GM19238 (cell line): ENCODE results near the gene CCDC87.
A peak's percentile ranks its signal among the peaks of the same experiment; 100 is the strongest.

Experiments used
- DNase-seq: peaks from one replicate; pipeline ENCODE4 v3.0.0; 2011; ENCODE audit warnings: low spot score; ENCODE audit not compliant: insufficient read length

CCDC87 gene

GRCh38 chr11:66581261-66581660 lies 11.6 kb downstream of the CCDC87 start:
- DNase-seq = no peak

GRCh38 chr11:66580803-66581202 lies 12.1 kb downstream of the CCDC87 start:
- no peak for DNase-seq

GRCh38 chr11:66579017-66579606 lies 13.8 kb downstream of the CCDC87 start:
- peak; percentile 87 for DNase-seq

DNA sequence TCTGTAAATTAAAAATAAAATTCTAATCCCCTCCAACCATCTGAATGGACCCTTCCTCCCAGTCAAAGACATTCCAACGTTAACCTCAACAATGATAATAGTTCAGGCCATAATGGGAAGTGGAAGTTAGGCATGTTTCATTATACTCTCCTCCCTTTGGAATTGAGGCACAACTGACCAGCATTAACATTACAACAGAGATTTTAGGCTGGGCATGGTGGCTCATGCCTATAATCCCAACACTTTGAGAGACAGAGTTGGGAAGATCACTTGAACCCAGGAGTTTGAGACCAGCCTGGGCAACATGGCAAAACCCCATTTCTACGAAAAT lies 22.0 kb downstream of the CCDC87 start:
- no peak for DNase-seq

DNA sequence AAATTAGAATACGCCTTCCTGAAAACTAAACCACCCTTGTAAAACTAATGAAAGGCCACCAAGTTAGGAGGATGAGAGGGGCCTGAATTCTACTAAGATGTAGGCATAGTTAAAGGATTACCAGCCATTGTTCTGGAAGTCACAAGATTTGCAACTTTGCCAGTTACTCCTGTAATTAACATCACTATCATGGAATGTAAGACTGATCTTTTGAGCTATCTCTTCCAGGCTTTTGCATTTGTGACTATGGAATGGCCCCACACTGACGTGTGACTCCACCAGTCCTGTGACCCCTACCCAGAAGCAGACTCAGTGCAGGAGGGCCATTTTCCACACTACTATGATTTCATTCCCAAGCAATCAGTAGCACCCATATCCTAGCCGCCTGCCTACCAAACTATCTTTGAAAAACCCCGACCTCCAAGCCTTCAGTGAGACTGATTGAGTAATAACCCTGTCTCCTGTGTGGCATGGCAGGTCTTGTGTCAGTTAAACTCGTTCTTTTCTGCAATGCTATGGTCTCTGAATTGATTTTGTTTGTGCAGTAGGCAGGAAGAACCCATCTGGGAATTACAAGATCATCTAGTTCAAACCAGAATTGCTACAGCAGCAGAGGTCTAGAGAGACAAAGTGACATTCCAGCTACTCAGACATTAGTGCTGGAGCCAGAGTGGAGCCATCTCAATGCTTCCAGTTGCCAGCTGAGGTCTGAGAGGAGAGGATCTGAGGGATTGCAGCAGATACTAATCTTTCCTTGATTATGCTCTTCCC lies 22.6 kb downstream of the CCDC87 start:
- DNase-seq = no peak

DNA sequence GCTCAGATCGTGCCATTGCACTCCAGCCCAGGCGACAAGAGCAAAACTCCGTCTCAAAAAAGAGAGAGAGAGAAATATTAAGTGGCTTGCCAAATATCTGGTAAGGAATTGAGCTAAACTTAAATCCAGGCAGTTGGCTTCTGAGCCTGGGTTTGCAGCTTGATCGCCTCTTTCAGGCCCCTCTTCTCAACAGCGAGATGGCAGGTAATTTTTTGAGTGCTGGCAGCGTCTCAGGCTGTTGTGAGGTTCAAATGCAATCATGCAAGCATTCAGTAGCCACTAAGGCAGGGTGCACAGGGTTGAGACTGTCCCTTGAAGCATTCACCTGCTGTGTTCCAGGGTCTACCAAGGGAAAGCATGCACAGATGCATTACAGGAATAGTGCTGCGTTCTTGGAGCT lies 23.8 kb downstream of the CCDC87 start:
- no peak for DNase-seq

DNA sequence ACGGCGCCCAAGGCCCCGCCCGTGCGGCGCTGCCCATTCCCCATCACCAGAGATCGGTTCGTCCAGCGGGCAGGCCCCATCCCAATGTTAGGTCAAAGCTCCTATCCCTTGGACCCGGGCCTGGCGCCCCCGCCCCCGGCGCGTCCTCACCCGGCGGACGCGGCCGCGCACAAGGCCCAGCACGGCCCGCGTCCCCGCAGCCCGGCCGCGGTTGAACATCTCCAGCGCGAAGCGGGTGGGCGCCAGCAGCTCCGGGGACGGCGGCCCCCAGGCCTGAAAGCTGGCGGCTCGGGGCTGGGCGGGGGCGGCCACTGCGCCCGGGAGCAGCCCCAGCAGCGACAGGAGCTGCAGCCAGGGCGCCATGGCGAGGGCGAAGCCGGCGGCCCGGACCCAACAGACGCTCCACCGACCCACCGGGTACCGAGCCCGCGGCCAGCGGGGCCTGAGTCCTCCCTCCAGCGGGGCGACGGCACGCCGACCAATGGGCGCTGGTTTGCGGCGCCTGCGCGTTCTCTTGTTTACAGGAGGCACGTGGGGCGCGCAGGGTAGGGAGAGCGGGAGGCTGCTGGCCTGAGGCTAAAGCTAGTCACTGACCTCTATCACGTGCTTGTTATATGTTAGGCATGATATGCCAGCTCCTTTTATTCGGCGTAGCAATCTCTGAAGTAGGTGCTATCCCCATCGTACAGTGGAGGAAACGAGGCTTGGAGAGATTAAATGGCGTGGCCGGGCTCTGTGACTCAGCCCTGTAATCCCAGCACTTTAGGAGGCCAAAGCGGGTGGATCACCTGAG lies 24.5 kb downstream of the CCDC87 start, which contains the start of gene CTSF:
TSS of gene CTSF (minus strand) at position 483 of the 793 bp plus-strand sequence. CDS start at position 363, 120 bp downstream.
- DNase-seq = peak; percentile 78

GRCh38 chr11:66567787-66568123 lies 25.1 kb downstream of the CCDC87 start:
- DNase-seq = no peak

- no peak for DNase-seq
Measured at GRCh38 chr11:66566221-66566620, 26.6 kb downstream of the CCDC87 start.

DNA sequence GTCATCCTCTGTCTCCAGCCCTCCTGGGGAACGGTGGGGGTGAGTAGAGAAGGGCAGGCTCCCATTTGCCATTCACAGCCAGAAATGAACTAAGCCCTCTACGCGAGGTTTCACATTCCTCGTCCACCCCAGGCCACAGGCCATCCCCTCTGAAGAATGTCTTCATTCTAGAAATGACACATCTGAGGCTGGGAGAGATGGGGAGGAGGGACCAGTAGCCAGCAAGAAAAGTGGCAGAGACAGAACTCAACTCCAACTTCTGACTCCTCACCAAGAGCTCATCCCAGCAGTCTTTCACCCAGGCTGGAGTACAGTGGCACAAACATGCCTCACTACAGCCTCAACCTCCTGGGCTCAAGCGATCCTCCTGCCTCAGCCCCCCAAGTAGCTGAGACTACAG lies 27.9 kb downstream of the CCDC87 start:
- no peak for DNase-seq

DNA sequence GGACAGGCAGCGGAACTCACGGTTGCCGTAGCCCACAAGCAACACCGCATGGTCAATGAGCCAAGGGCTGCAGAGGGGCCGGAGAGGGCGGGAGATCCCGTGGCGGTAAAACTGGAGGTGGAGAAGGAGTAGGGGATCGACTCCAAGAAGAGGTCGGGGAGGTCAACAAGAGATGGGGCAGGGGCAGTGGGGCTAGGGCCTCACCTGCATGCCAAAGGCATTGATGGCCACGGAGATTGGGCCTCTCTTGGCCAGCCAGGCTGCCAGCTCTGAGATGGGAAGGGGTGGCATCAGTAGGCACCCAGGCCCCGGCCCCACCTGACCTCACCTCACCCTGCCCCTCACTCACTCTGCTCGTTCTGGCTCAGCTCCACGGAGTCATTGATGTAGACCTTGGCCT lies 28.3 kb downstream of the CCDC87 start:
- DNase-seq = no peak

DNA sequence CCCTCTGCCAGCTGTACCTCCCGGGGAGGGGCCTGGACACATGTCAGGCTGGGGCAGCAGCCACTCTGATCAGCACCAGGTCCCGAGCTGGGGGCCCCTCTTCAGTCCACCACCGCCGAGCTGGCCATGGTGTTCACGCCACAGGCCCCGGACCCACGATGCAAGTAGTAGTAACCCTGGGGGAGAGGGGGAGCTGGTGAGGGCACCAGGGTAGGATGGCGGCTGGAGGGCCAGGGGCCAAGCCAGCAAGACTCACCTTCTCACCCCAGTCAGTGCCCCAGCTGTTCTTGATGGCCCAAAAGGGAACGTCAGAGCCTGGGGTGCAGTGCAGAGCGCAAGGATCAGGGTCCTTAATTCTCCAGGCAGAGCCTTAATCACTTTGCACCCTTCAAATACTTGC lies 29.0 kb downstream of the CCDC87 start:
- DNase-seq = no peak

DNA sequence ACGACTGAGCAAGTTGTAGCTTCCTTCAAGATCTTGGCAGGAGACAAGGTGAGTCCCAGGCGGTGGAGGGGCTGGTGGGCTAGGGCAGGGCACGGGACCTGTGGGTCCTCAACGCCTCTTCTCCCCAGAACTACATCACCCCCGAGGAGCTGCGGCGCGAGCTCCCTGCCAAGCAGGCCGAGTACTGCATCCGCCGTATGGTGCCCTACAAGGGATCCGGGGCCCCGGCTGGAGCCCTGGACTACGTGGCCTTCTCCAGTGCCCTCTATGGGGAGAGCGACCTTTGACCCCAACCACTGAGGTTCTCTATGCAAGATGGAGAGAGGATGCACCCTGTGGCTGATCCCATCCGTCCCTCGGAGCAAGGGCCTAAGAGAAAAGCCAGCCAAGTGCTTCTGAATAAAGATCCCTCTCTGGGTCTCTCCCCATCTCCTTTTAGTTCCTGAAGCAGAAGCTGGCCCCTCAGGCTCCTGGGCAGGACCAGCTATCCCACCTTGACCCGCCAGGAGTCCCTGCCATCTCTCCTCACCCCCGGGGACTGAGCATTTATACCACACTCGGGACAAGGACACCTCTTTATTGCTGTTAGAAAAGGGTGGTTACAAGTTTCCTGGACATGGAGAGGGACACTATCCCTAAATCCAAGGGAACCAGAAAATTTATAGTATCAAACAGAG lies 29.8 kb downstream of the CCDC87 start:
- no peak for DNase-seq

DNA sequence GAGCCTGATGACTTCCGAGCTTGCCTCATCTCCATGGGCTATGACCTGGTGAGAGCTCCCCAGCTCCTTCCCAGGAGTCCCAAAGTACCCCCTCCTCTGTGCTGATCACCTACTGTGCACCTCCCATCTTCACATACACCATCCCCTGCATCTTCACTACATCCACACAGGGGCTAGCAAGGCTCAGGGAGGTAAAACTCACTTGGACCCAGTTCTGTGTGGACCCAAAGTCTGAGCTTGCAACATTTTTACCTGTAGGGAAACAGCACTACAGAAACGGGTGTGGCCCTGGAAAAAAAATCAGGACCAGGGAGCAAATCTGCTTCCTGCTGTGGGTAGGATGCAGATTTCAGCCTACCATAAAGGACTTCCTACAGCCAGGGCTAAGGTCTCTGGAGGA lies 30.6 kb downstream of the CCDC87 start:
- DNase-seq = no peak

- DNase-seq = no peak
Measured at GRCh38 chr11:66561975-66562248, 31.0 kb downstream of the CCDC87 start.

GRCh38 chr11:66561178-66561974 lies 31.5 kb downstream of the CCDC87 start:
- DNase-seq = no peak

- DNase-seq = no peak
Measured at GRCh38 chr11:66559866-66560676, 32.8 kb downstream of the CCDC87 start.

- no peak for DNase-seq
Measured at GRCh38 chr11:66559142-66559865, 33.6 kb downstream of the CCDC87 start.

DNA sequence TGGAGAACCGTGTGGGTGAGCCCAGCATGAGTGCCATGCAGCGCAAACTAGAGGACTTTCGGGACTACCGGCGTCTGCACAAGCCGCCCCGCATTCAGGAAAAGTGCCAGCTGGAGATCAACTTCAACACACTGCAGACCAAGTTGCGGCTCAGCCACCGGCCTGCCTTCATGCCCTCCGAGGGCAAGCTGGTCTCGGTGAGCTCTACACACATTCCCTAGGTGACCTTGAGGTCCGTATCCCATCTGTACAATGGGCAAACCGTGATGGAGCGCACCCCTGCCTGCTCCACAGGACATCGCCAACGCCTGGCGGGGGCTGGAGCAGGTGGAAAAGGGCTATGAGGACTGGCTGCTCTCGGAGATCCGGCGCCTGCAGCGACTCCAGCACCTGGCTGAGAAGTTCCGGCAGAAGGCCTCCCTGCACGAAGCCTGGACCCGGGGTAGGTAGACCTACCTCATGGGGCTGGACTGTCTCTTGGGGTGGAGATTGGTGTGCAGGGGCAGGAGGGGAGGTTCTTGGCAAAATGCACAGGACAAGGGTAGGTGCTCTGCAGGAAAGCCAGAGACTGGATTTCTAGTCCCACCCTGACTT lies 35.0 kb downstream of the CCDC87 start:
- no peak for DNase-seq

DNA sequence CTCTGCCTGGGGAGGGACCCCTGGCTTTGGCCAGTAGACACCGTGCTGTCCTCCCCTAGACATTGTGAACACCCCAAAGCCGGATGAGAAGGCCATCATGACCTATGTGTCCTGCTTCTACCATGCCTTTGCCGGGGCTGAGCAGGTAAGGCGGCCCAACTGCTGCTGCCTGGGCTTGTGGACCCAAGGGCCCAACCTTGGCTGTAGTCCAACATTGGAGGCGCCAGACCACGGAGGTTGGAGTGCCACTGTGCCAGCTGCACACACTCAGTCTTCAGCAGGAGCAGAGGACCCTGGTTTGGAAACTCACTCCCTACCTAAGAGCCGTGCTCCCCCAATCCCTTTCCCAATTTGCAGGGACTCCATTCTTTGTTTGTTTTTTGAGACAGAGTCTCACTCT lies 36.8 kb downstream of the CCDC87 start:
- no peak for DNase-seq
